Fibroblast of lung (primary cell): ENCODE measurements around the gene PPFIBP1. TPM values are rescaled to one million over a fixed set of nuclear protein-coding genes. Genes with fewer than 3 reads are reported as not detected.

Experiments
- DNase-seq, 2 donors: peaks; one replicate each; pipeline versions ENCODE4 v3.0.0 to v3.0.0-alpha.2; 2010; ENCODE audit warnings: low read depth in 2 of 2
- H2AFZ ChIP-seq: 2 replicates; pipeline ENCODE4 v1.5.1; 2012; ENCODE audit warnings: low read length, control low read depth, inconsistent platforms
- H3K27ac ChIP-seq: 2 replicates; pipeline ENCODE4 v1.5.1; 2011; ENCODE audit warnings: low read length, control low read depth; ENCODE audit not compliant: insufficient read depth
- H3K27me3 ChIP-seq: 2 replicates; pipeline ENCODE4 v1.5.1; 2011; ENCODE audit warnings: mild to moderate bottlenecking, low read length; ENCODE audit not compliant: control insufficient read depth, insufficient read depth
- H3K36me3 ChIP-seq: 2 replicates; pipeline ENCODE4 v1.5.1; 2011; ENCODE audit warnings: low read length; ENCODE audit not compliant: control insufficient read depth, insufficient read depth
- H3K4me1 ChIP-seq: 2 replicates; pipeline ENCODE4 v1.5.1; 2011; ENCODE audit warnings: low read length; ENCODE audit not compliant: control insufficient read depth, insufficient read depth; ENCODE audit errors: extremely low read depth
- H3K4me2 ChIP-seq: 2 replicates; pipeline ENCODE4 v1.5.1; 2011; ENCODE audit warnings: low read length, control low read depth; ENCODE audit not compliant: insufficient read depth; ENCODE audit errors: extremely low read depth
- H3K4me3 ChIP-seq, 4 experiments: fragments of 200-600 bp in 1 of 4; sonication (generic) in 1 of 4; replicated peaks in 1 of 4; 2 replicates each; pipeline ENCODE4 v1.5.1; 2011 to 2016; ENCODE audit warnings: low read length in 4 of 4, low read depth in 3 of 4, mild to moderate bottlenecking in 3 of 4, control low read depth in 2 of 4, inconsistent platforms in 1 of 4, mixed read lengths in 1 of 4; ENCODE audit not compliant: insufficient read depth in 1 of 4; ENCODE audit errors: control extremely low read depth in 1 of 4
- H3K79me2 ChIP-seq: 2 replicates; pipeline ENCODE4 v1.5.1; 2012; ENCODE audit warnings: mild to moderate bottlenecking, low read length, inconsistent platforms; ENCODE audit not compliant: control insufficient read depth, insufficient read depth
- H3K9ac ChIP-seq: 2 replicates; pipeline ENCODE4 v1.5.1; 2011; ENCODE audit warnings: mild to moderate bottlenecking, low read length, control low read depth; ENCODE audit not compliant: insufficient read depth
- H3K9me3 ChIP-seq: 2 replicates; pipeline ENCODE4 v1.5.1; 2012; ENCODE audit warnings: low read depth, low read length; ENCODE audit not compliant: control insufficient read depth, insufficient read depth
- H4K20me1 ChIP-seq: 2 replicates; pipeline ENCODE4 v1.5.1; 2011; ENCODE audit warnings: low read length; ENCODE audit not compliant: control insufficient read depth, insufficient read depth; ENCODE audit errors: extremely low read depth
- EZH2 ChIP-seq: IDR thresholded peaks from 2 replicates; pipeline ENCODE4 v1.5.1; 2012; ENCODE audit warnings: low read length, control low read depth, mild to moderate bottlenecking; ENCODE audit errors: missing control alignments
- polyA plus RNA-seq, 2 donors: library from polyadenylated mRNA; depleted of rRNA in 1 of 2; stranded (reverse) in 1 of 2; unstranded in 1 of 2; fragments of >200 nt; gene quantifications; 2 replicates each; pipeline ENCODE4 v1.2.1, GENCODE V29; 2011 to 2012; ENCODE audit warnings: missing spikeins in 1 of 2
- total RNA-seq: library from RNA; depleted of rRNA; stranded (reverse); fragments of >200 nt; gene quantifications from 2 replicates; pipeline ENCODE4 v1.2.1, GENCODE V29; 2014
- TF ChIP-seq, protein P1 (sequence below), 2 donors: IDR thresholded peaks in 1 of 2; conservative IDR thresholded peaks in 1 of 2; 1 replicate in 1 of 2; 2 replicates in 1 of 2; pipeline ENCODE4 v1.5.1; 2011 to 2012; ENCODE audit warnings: low read length in 2 of 2, control low read depth in 1 of 2, inconsistent platforms in 1 of 2, low read depth in 1 of 2, mild to moderate bottlenecking in 1 of 2

Gene PPFIBP1
- total and polyA plus RNA-seq, 2 donors (not counting 1 experiment from before 2014, with no cell fraction given), result 65.1 to 93.0 TPM

DNA sequence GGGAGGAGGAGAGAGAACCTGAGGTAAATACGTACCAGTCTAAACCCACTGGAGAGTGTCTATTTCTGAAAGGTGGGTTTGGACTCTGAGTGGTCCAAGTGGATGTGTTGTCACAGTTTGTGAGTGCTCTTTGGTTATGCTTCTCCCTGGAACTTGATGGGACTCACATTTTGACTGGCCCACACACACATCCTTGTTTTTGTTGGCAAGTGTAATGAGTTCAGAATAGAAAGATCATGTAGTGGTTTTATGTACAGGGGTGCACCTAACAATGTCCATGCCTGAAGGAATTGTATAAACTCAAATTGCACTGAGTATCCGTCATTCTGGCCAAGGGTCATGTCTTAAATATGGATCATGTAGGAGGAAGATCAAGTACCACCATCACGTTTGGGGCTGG is 4.8 kb downstream of the PPFIBP1 start:
- H3K9ac ChIP-seq, result no peak overlapping the region
- no peak overlapping the region for H3K27ac ChIP-seq
- H3K27me3 ChIP-seq, result no peaks in the 10 kb centered on the region
- no peak overlapping the region for H2AFZ ChIP-seq
- no peak for DNase-seq
- H3K36me3 ChIP-seq, result no peaks in the 10 kb centered on the region
- no peaks in the 10 kb centered on the region for H4K20me1 ChIP-seq
- no peak overlapping the region for H3K4me2 ChIP-seq
- TF ChIP-seq, protein P1, sequence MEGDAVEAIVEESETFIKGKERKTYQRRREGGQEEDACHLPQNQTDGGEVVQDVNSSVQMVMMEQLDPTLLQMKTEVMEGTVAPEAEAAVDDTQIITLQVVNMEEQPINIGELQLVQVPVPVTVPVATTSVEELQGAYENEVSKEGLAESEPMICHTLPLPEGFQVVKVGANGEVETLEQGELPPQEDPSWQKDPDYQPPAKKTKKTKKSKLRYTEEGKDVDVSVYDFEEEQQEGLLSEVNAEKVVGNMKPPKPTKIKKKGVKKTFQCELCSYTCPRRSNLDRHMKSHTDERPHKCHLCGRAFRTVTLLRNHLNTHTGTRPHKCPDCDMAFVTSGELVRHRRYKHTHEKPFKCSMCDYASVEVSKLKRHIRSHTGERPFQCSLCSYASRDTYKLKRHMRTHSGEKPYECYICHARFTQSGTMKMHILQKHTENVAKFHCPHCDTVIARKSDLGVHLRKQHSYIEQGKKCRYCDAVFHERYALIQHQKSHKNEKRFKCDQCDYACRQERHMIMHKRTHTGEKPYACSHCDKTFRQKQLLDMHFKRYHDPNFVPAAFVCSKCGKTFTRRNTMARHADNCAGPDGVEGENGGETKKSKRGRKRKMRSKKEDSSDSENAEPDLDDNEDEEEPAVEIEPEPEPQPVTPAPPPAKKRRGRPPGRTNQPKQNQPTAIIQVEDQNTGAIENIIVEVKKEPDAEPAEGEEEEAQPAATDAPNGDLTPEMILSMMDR (conservative IDR thresholded peaks at IDR 0.05 in 1 of 2, IDR thresholded peaks at IDR 0.05 in 1 of 2; ENCODE audit: low read depth in 1 of 2, low read length in 2 of 2), result no peak
- no peak for TF ChIP-seq EZH2
- no peak overlapping the region for H3K4me3 ChIP-seq
- H3K9me3 ChIP-seq, result no peaks in the 10 kb centered on the region
- H3K79me2 ChIP-seq, result peaks cover 89% of the 10 kb centered on the region
- no peaks in the 10 kb centered on the region for H3K4me1 ChIP-seq

DNA sequence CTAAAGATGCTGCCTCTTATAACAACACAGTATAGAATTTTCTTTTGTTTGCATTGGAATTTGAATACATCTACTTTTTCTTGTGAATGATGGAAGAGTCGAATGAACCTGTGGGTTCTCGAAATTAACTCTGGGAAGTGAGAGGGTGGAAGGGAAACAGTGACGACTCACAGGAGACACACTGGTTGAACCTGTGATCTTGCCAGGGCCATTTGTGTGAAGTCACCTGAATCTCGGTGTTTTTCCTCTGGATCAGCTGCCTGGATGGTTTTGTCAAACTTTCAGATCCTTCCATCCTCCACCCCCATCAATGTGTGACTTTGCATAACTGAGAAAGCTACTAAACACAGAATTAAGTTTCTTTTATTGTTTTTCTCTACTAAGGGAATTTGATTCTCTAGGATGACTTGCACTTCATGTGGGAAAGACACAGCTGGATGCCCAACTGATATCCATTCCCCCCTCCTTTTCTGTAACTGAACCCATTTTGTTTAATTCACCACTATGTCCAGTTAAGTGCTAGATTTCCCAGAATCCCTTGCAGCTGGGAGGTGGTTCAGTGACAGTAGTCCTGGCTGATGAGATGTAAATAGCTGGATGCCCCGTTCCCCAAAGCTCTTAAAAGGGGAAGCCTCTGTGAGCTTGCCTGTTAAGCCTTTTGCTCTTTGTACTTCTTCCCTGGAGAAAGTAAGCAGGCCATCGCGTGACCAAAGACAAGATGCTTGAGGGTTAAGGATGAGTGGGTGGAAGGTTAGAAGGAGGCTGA is 6.3 kb downstream of the PPFIBP1 start:
- peaks cover 92% of the 10 kb centered on the region for H3K79me2 ChIP-seq
- no peaks in the 10 kb centered on the region for H4K20me1 ChIP-seq
- no peaks in the 10 kb centered on the region for H3K27me3 ChIP-seq
- TF ChIP-seq EZH2, result no peak
- TF ChIP-seq, protein P1 (conservative IDR thresholded peaks at IDR 0.05 in 1 of 2, IDR thresholded peaks at IDR 0.05 in 1 of 2; ENCODE audit: low read depth in 1 of 2, low read length in 2 of 2), result no peak
- DNase-seq, result no peak
- H3K4me1 ChIP-seq, result no peaks in the 10 kb centered on the region
- no peak overlapping the region for H3K27ac ChIP-seq
- no peaks in the 10 kb centered on the region for H3K9me3 ChIP-seq
- H2AFZ ChIP-seq, result no peak overlapping the region
- no peak overlapping the region for H3K9ac ChIP-seq
- no peaks in the 10 kb centered on the region for H3K36me3 ChIP-seq
- H3K4me3 ChIP-seq, result no peak overlapping the region
- no peak overlapping the region for H3K4me2 ChIP-seq

DNA sequence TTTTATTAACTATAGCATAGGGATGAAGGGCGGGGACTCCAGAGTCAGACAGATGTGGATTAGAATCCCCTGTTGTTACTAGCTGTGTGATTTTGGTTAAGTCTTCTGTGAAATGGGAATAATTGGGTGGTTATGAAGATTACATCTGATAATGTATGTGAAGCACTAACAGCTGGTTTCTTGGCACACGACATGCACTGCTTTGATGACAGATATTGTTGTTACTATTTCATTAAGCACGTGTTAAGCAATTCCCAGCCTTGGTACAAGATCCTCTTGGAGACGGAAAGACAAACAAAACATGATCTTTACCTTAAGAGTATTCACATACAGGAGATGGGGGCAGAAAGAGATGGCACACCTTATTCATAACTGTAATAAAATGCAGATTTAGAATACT is 7.9 kb downstream of the PPFIBP1 start:
- DNase-seq, result peak in 1 of 2 donors; percentile 77
- H3K27ac ChIP-seq, result no peak overlapping the region
- no peak overlapping the region for H3K4me2 ChIP-seq
- H3K36me3 ChIP-seq, result peaks cover 4% of the 10 kb centered on the region
- no peaks in the 10 kb centered on the region for H3K9me3 ChIP-seq
- no peak for TF ChIP-seq EZH2
- TF ChIP-seq, protein P1 (conservative IDR thresholded peaks at IDR 0.05 in 1 of 2, IDR thresholded peaks at IDR 0.05 in 1 of 2; ENCODE audit: low read depth in 1 of 2, low read length in 2 of 2), result no peak
- H3K27me3 ChIP-seq, result no peaks in the 10 kb centered on the region
- H3K79me2 ChIP-seq, result peaks cover 92% of the 10 kb centered on the region
- no peak overlapping the region for H3K9ac ChIP-seq
- H2AFZ ChIP-seq, result no peak overlapping the region
- H3K4me3 ChIP-seq, result no peak overlapping the region
- no peaks in the 10 kb centered on the region for H3K4me1 ChIP-seq
- H4K20me1 ChIP-seq, result no peaks in the 10 kb centered on the region
